Fibroblast of the aortic adventitia (primary cell): ENCODE measurements around the gene TUBGCP6. TPM values are rescaled to one million over a fixed set of nuclear protein-coding genes. Genes with fewer than 3 reads are reported as not detected.

Experiments
- DNase-seq: peaks from one replicate; pipeline ENCODE4 v3.0.0-alpha.2; 2010; ENCODE audit warnings: low read depth
- H3K4me3 ChIP-seq: 2 replicates; pipeline ENCODE4 v1.5.1; 2011; ENCODE audit warnings: low read depth, mild to moderate bottlenecking, control low read depth, low read length, moderate library complexity
- total RNA-seq: library from RNA; depleted of rRNA; stranded (reverse); fragments of >200 nt; gene quantifications from 2 replicates; pipeline ENCODE4 v1.2.3, GENCODE V29; 2012; ENCODE audit warnings: low replicate concordance
- TF ChIP-seq, protein P1 (sequence below): IDR thresholded peaks from 2 replicates; pipeline ENCODE4 v1.5.1; 2011; ENCODE audit warnings: mild to moderate bottlenecking, low read length, control low read depth, inconsistent platforms; ENCODE audit not compliant: insufficient read depth

Gene TUBGCP6
- total RNA-seq, 1 donor = 23.6 TPM

DNA sequence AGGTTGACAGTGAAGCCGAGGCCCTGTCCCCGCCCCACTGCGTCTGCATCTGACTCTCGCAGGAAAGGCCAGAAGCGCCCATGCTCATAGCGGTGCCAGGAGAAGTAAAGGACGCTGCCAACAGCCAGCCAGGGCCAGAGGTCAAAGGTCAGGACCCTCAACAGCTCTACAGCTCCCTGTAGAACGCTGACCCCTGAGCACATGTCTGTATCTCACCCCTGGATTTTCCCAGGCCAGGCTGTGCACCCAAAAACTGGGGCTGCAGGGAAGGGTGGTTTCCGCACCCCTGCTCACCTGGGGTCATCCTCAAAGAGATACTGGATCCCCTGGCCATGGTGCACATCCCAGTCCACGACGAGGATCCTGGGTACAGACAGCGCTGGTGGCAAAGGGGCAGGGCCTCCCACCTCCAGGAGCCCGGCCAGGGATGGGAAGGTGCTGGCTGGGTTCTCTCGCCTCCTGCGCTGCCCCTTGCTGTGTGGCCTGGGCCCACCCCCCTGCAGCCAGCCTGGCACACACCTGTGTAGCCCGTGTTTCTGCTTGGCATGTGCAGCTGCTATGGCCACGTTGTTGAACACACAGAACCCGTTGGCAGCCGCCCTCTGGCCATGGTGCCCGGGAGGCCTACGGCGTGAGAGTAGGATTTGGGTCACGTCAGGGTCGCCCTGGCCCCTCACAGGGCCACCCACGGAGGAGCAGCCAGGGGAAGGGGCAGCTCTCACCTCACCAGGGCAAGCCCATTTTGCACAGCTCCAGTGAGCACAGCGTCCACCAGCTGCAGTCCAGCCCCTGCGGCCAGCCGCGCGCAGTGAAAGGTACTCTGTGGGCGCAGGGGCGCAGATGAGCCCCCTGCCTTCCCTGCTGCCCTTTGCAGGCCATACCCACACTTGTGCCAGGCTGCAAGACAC is 4.8 kb upstream of the TUBGCP6 start:
- TF ChIP-seq, protein P1, sequence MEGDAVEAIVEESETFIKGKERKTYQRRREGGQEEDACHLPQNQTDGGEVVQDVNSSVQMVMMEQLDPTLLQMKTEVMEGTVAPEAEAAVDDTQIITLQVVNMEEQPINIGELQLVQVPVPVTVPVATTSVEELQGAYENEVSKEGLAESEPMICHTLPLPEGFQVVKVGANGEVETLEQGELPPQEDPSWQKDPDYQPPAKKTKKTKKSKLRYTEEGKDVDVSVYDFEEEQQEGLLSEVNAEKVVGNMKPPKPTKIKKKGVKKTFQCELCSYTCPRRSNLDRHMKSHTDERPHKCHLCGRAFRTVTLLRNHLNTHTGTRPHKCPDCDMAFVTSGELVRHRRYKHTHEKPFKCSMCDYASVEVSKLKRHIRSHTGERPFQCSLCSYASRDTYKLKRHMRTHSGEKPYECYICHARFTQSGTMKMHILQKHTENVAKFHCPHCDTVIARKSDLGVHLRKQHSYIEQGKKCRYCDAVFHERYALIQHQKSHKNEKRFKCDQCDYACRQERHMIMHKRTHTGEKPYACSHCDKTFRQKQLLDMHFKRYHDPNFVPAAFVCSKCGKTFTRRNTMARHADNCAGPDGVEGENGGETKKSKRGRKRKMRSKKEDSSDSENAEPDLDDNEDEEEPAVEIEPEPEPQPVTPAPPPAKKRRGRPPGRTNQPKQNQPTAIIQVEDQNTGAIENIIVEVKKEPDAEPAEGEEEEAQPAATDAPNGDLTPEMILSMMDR = no peak
- no peak for DNase-seq
- H3K4me3 ChIP-seq = peak overlapping the region; percentile 84

DNA sequence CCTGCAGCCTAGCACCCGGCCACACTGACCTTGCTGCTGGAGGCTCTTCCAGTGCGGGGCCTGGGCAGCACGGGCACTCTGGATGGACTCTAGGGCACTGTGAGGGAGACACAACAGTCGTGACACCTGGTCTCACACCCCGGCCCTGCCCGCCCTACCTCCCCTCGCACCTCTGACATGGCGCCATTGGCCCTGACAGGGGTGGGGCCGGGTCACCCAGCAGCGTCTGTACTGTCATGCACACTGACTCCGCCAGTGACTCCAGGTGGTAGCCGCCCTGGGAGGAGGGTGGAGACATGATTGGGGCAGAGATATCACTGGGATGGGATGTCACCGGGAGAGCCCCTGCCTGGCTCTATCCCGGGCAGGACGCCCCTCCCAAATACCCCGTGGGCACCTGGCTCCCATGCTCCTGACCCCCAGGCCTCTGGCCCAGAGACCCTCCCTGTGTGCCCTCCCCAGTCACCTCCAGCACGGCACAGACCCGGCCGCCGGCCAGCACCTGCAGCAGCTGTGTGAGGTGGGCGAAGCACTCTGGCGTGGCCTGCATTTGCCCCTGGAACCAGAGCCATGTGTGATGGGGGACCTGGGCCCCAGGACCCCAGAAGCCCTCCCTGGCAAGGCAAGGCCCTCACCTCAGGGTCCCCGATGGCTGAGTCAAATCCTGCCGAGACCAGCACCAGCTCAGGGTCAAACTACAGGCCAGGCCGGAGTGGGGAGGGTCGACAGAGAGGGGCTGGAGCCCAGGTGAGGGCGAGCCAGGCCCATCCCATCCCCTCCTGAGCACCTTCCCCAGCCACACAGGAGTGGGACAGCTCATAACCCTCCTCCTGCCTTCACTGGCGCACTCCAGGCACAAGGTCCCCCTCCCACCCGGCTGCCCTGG is 3.6 kb upstream of the TUBGCP6 start:
- TF ChIP-seq, protein P1 = no peak
- DNase-seq = no peak

DNA sequence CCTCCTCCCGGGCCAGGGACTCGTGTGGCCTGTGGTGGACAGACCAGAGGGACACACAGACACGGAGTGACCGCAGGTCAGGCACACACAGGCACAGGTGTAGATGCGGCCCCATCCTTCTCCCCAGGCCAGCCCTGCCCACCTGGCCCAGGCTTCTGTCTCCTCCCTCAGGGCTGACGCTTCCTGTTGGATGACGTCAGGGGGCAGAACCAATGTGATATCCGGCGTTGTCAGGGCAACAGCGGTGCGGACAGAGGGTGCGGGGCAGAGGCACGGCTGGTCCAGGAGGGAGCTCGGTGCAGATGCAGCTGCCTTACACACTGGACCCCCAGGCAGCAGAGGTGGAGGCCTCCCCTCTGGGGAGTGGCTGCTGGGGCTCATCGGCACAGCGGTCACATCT is 2.9 kb upstream of the TUBGCP6 start:
- DNase-seq = peak; percentile 40
- TF ChIP-seq, protein P1 = no peak
- no peak overlapping the region for H3K4me3 ChIP-seq

More for the DNA sequence above, 3.6 kb upstream of the TUBGCP6 start:
- H3K4me3 ChIP-seq = no peak overlapping the region

DNA sequence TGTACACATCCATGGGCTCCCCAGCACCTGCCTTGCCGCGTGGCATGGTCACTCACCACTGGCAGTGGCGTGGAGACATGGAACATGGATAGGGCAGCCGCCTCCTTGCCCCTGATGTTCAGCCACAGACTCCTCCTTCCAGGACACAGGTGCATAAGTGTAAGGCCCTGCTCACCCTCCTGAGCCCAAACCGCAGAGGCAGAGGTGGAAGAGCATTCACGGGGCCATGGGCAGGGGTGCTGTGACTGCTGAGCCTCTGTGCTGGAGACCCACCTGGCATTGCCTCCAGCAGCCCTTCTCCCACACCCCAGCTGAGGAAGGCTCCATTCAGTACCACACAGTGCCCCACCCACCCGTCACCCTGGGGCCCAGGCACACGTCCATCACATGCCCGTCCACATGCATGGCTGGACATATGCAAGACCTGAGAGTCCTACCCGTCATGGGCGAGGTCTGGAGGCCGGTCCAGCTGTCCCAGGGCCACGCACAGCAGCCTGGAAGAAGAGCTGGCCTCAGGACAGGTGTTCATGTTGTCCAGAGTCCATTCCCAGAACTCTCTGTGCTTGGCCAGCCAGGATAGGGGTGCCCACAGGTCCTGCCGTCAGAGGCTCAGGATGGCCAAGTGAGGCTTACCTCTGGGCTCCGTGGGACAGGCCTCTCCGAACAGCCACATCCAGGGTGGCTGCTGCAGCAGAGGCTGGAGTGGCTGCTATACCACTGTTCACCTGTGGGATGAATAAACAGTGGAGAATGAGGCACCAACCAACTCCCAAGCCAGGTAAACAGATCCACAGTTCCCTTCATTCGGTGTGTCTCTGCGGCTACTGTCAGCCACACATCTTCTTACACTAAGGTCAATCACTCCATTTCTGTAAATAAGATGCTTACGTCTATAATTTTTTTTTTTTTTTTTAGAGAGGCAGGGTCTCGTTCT is 1.7 kb upstream of the TUBGCP6 start:
- no peak overlapping the region for H3K4me3 ChIP-seq
- no peak for DNase-seq
- TF ChIP-seq, protein P1 = no peak

DNA sequence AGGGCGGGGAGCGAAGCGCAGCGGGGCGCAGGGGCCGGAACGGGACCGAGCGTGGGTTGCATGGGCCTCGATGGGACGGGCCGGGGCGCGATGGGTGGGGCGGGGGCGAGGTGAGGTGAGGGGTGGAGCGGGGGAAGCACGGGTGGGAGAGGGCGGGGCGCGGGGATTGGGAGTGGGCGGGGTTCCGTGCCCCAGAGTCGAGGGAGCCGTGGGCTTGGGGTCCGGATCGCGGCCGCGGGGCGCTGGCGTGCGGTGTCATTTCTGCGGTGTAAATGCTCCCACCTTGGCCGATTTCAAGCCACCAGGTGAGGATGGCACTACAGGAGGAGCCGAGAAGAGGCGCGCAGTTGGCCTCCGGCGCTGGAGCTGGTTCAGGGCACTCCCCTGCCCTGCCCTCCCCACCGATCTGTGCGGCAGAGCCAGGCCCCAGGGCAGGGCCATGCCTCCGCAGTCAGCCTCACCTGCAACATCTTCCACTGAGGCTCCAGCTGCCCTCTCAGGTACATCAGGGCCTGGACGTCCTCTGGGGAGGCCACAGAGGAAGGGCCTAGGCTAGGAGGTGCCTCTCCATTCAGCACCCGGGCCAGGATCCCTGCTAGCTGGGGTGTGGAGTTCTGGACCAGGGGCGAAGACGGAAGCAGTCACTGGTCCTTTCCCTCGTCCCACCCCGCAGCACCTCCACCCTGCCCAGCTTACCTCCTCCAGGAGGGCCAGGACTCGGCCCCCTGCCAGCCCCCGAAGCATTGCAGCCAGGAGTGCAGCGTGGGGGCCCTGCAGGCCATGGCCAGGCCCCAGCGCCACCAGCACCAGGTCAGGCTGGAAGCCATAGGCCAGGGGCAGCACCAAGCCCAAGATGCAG is 620 bp upstream of the TUBGCP6 start:
- TF ChIP-seq, protein P1 = no peak
- H3K4me3 ChIP-seq = peak overlapping the region; percentile 77
- DNase-seq = no peak
